Suprapubic skin (tissue), 4 donors: ENCODE data around the gene B3GALNT1.

Experiments used
- CTCF ChIP-seq, 2 donors: fragments of 200-600 bp in 1 of 2; fragments of 450-650 bp in 1 of 2; sonication (generic) in 1 of 2; IDR thresholded peaks; one replicate each; pipeline ENCODE4 v1.5.1; 2016 to 2019; ENCODE audit warnings: antibody characterized with exemption in 2 of 2, mild to moderate bottlenecking in 1 of 2, moderate library complexity in 1 of 2
- EP300 ChIP-seq: sonication (generic); formaldehyde crosslinking; IDR thresholded peaks from one replicate; pipeline ENCODE4 v1.6.1; 2017; ENCODE audit warnings: antibody characterized with exemption
- POLR2A ChIP-seq, 2 donors: fragments of 450-650 bp; IDR thresholded peaks; one replicate each; pipeline ENCODE4 v1.6.1; 2017; ENCODE audit warnings: antibody characterized with exemption in 2 of 2, mild to moderate bottlenecking in 2 of 2, moderate library complexity in 2 of 2
- POLR2AphosphoS5 ChIP-seq, 3 donors: sonication (generic); formaldehyde crosslinking; IDR thresholded peaks; one replicate each; pipeline ENCODE4 v1.6.1; 2017; ENCODE audit warnings: antibody characterized with exemption in 3 of 3

DNA sequence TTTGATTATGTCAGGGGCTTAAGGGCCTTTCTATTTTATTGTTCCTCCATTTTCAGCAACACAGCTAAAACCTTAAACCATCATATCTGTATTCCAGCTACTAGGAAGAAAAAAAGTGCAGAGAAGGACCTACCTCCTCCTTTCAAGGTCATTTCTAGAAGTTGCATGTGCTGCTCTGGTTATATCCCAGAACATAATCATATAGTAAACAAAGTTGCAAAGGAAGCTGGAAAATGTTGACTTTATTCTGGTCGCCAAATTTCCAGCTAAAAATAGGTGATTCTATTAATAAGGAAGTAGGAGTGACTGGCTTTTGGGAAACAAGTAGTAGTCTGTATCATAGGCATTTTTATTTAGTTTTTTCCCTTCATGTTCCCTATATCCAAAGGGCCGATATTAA lies 21.3 kb upstream of the B3GALNT1 start:
- TF ChIP-seq POLR2A (IDR thresholded peaks at IDR 0.05) (no peak), EP300 (no peak), CTCF (IDR thresholded peaks at IDR 0.05) (no peak), POLR2AphosphoS5 (IDR thresholded peaks at IDR 0.05) (no peak)
